Spleen (tissue), 7 donors: Measurements from ENCODE around the gene CPAMD8.

Experiments used
- POLR2A ChIP-seq, 3 donors: fragments of 450-650 bp; IDR thresholded peaks; one replicate each; pipeline ENCODE4 v1.5.1; 2017; ENCODE audit warnings: antibody characterized with exemption in 3 of 3, mild to moderate bottlenecking in 1 of 3
- POLR2AphosphoS5 ChIP-seq, 3 donors: sonication (generic); formaldehyde crosslinking; IDR thresholded peaks; one replicate each; pipeline ENCODE4 v1.5.1; 2017; ENCODE audit warnings: antibody characterized with exemption in 3 of 3
- TF ChIP-seq, protein P1 (sequence below), 11 experiments: fragments of 200-600 bp in 7 of 11; fragments of 450-650 bp in 4 of 11; sonication (generic) in 4 of 11; IDR thresholded peaks in 8 of 11; conservative IDR thresholded peaks in 3 of 11; 1 replicate in 7 of 11; 2 replicates in 4 of 11; pipeline versions ENCODE4 v1.4.0 to v1.8.0; 2016 to 2021; ENCODE audit warnings: antibody characterized with exemption in 11 of 11, inconsistent platforms in 4 of 11, mild to moderate bottlenecking in 1 of 11
- donor health status: DM: no; HTN: no; CAD: no; lungs with moderate emphysema.
- donor health status: DM: no; HTN: no; CAD: no.
- donor health status: DM: no; HTN: no; CAD: no.

DNA sequence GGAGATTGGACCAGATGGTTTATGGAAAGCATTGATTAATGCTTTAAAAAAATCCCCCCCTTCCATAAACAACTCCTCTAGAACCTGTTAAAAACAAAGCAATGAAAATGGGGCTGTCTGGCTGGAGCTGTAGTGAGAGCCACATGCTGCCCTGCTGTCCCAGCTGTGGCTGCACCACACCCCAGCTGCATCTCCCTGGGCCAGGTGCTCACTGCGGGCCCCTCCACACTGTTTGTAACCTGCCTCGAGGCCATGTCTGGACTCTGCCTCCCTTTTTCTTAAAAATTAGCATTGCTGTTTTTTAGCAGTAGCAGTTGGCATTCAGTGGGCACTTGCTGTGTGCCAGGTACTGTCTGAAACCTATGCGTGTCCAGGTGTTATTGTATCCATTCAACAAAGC is 153.0 kb downstream of the CPAMD8 start:
- TF ChIP-seq POLR2A (IDR thresholded peaks at IDR 0.05) (no peak), POLR2AphosphoS5 (IDR thresholded peaks at IDR 0.05) (no peak)
- TF ChIP-seq, protein P1, sequence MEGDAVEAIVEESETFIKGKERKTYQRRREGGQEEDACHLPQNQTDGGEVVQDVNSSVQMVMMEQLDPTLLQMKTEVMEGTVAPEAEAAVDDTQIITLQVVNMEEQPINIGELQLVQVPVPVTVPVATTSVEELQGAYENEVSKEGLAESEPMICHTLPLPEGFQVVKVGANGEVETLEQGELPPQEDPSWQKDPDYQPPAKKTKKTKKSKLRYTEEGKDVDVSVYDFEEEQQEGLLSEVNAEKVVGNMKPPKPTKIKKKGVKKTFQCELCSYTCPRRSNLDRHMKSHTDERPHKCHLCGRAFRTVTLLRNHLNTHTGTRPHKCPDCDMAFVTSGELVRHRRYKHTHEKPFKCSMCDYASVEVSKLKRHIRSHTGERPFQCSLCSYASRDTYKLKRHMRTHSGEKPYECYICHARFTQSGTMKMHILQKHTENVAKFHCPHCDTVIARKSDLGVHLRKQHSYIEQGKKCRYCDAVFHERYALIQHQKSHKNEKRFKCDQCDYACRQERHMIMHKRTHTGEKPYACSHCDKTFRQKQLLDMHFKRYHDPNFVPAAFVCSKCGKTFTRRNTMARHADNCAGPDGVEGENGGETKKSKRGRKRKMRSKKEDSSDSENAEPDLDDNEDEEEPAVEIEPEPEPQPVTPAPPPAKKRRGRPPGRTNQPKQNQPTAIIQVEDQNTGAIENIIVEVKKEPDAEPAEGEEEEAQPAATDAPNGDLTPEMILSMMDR (IDR thresholded peaks at IDR 0.05 in 8 of 11, conservative IDR thresholded peaks at IDR 0.05 in 3 of 11), result no peak
